ENCODE data around the gene SSTR1.

GRCh38 chr14:38243696-38244240 is 36.1 kb downstream of the SSTR1 start:
- TF ChIP-seq CTCF (IDR thresholded peaks at IDR 0.05; ENCODE audit: extremely low read depth in 1 of 2, insufficient read depth in 1 of 2, low read depth in 1 of 2, low read length in 2 of 2) (no peak), FOS (IDR thresholded peaks at IDR 0.05; ENCODE audit: borderline replicate concordance, insufficient read depth, low read length) (no peak), MYC (IDR thresholded peaks at IDR 0.05; ENCODE audit: low read depth, low read length) (no peak), JUN (IDR thresholded peaks at IDR 0.05; ENCODE audit: borderline replicate concordance, insufficient read depth, insufficient read length, low read depth) (no peak), POLR2AphosphoS5 (IDR thresholded peaks at IDR 0.05; ENCODE audit: insufficient read depth, low read depth, low read length) (no peak)
